GM19240 (cell line): ENCODE data around the gene ABCB4.
A peak's percentile ranks its signal among the peaks of the same experiment; 100 is the strongest.
"Not testable (repeated sequence)": the region's sequence is repeated elsewhere in the genome, so short reads cannot be mapped to it uniquely, and the experiment has no call there.

Experiments
- DNase-seq: peaks from one replicate; pipeline ENCODE4 v3.0.0; 2011; ENCODE audit warnings: low spot score; ENCODE audit not compliant: insufficient read length

ABCB4 gene

DNA sequence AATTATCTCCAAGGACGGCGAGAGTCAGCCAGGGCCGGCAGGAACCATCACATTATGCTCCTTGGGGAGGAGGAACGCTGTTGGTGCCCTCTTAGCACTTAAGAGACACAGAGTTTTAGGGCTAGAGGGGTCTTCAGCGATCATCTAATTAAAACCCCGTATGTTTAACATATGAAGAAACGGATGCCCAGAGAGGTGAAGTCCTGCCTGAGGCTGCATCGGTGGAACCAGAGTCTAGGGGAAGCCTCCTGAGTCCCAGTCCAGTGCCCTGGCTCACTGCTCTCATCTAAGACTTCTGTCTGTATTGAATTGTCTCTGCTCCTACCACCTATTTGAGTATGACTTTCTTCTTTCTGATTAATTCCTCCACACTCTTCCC lies 688 bp upstream of the ABCB4 start:
- DNase-seq, result no peak

DNA sequence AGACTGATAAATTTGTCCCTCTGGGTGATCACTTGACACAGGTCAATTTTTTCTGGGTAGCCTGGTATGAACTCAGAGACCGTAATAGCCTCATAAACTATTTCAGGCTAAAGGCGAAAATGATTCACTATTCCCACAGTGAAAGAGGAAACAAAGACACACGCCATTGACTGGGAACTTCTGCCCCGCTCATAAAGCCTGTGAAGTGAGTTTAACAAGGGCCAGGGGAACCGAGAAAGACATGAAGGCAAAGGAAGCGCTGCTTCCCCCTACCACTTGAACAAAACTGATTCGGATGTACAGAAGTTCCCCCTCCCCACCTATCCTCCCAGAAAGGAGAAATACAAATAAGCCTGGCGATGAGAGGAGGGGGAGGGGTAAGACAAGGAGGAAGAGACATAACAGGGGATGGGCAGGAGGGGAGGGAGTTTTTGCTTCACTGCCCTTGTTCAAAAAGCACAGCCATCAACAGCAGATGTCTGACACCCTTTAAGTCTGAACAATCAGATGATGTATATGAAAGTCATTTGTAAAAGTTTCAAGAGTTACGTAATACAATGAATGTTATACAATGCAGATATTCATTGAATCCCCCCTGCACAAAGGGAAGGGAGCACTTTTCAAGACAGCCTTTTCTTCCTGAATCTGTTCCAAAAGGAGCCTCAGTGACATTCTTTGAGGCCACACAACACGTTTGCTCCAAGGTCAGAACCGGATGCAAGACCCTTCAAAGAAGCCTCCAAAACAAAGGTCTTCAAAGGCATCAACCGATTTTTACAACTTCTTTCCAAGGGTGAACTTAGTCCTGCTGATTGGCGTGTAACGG lies 734 bp downstream of the ABCB4 start:
- peak; percentile 22 for DNase-seq

DNA sequence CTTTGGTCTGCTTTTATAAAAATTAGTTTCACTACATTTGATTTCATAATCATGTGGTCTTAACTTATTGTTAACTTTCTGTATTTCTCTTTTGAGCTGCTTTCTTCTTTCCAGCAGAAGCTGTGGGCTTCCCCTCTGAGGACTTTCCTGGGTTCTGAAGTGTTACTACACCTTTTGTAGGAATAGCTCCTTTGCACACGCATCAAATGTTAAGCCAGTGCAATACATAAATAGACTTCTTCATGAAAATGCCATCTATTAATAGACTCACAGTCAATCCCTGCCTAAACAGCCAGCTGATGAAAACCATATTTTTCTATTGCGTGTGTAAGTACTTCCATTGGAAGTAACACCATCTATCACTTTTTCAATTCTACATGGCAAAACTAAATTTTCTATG lies 1.5 kb downstream of the ABCB4 start:
- DNase-seq, result no peak

DNA sequence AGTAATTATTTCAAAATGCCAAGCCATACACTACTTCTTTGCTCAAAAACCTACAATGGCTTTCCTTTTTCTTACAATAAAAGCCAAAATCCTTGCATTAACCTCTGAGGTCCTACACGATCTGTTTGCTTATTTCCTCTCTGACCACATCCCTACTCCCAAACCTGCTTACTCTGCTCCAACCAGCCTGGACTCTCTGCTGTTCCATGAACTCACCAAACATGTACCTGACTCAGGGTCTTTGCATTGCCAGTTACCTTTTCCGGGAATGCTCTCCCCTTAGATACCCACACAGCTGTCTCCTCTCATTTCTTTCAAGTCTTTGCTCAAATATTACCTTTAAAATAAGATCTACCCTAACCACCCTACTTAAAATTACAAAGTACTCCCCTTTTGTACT lies 2.3 kb downstream of the ABCB4 start:
- DNase-seq, result no peak

DNA sequence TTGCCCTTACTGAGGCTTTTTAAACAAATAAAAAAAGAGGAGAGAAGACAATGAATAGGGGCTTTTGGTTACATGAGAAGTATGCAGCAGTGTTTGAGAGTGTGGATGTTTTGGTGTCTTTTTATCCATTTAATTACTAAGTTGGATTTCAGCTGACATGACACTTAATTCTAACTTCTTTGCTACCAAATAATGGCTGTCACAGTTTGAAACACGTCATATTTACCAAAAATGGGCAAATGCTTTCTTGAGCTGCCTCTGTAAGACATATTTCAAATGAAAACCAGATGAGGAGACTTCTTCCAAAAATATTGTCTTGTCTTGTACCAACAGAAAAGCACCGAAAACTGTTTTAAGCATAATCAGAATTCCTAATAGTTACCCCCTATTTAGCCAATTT lies 4.0 kb downstream of the ABCB4 start:
- DNase-seq, result no peak

DNA sequence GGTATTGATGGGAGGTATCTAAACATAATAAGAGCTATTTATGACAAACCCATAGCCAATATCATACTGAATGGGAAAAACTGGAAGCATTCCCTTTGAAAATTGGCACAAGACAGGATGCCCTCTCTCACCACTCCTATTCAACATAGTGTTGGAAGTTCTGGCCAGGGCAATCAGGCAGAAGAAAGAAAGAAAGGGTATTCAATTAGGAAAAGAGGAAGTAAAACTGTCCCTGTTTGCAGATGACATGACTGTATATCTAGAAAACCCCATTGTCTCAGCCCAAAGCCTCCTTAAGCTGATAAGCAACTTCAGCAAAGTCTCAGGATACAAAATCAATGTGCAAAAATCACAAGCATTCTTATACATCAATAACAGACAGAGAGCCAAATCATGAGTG lies 6.3 kb downstream of the ABCB4 start:
- not testable (repeated sequence) for DNase-seq

DNA sequence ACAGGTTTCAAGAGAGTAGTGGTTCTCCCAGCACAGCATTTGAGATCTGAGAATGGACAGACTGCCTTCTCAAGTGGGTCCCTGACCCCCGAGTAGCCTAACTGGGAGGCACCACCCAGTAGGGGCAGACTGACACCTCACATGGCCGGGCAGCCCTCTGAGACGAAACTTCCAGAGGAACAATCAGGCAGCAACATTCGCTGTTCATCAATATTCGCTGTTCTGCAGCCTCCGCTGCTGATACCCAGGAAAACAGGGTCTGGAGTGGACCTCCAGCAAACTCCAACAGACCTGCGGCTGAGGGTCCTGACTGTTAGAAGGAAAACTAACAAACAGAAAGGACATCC lies 10.0 kb downstream of the ABCB4 start:
- not testable (repeated sequence) for DNase-seq

DNA sequence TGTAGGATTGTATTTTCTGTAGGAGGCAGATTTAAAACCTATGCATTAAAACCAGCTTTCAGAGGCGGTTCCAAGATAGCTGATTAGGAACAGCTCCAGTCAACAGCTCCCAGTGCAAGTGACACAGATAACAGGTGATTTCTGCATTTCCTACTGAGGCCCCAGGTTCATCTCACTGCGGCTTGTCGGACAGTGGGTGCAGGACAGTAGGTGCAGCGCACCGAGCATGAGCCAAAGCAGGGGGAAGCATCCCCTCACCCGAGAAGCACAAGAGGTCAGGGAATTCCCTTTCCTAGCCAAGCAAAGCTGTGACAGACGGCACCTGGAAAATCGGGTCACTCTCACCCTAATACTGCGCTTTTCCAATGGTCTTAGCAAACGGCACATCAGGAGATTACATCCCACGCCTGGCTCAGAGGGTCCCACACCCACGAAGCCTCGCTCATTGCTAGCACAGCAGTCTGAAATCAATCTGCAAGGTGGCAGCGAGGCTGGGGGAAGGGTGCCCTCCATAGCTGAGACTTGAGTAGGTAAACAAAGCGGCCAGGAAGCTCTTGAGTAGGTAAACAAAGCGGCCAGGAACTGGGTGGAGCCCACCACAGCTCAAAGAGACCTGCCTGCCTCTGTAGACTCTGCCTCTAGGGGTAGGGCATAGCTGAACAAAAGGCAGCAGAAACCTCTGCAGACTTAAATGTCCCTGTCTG lies 10.5 kb downstream of the ABCB4 start:
- not testable (repeated sequence) for DNase-seq

DNA sequence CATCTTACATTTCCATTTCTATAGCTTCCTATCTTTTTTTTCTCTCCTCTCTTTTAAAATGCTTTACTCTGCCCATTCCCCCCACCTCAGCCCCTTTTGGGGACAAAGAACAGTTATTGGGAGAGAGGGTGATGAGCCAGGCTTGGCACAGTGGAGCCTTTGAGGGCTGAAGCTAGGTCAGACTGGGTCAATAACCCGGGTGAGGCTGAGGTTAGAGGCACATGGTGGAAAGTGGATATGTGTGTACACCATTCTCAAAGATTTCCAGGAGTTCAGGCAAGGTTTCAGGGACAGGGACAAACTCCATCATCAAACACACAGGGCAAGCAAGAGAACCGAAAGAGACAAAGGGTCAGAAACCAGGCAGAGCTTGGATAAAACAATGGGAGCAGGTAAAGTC lies 11.5 kb downstream of the ABCB4 start:
- no peak for DNase-seq

DNA sequence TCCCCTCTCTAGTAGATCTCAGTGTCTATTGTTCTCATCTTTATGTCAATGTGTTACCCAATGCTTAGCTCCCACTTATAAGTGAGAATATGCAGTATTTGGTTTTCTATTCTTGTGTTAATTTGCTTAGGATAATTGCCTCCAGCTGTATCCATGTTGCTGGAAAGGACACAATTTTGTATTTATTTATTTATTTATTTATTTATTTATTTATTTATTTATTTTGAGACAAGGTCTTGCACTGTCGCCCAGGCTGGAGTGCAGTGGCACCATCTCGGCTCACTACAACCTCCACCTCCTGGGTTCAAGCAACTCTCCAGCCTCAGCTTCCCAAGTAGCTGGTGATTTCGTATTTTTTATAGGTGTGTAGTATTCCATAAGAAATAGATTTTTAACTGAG lies 15.0 kb downstream of the ABCB4 start:
- not testable (repeated sequence) for DNase-seq

DNA sequence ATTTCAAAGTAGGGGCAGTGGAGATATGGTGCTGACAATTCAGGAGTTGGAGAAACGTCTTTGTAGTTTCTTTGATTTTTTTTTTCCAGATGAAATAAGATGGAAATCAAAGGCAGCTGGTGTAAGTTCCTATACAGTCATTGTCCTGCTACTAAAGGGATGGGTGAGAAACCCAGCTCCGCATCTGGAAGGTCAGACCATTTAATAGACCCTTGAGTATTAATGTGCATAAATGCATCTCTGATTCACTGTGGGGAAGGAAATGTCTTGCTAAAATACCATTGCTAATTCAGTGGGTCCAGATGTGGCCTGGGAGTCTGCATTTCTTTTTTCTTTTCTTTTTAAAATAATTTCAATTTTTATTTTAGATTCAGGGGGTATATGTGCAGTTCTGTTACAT lies 15.5 kb downstream of the ABCB4 start:
- no peak for DNase-seq

DNA sequence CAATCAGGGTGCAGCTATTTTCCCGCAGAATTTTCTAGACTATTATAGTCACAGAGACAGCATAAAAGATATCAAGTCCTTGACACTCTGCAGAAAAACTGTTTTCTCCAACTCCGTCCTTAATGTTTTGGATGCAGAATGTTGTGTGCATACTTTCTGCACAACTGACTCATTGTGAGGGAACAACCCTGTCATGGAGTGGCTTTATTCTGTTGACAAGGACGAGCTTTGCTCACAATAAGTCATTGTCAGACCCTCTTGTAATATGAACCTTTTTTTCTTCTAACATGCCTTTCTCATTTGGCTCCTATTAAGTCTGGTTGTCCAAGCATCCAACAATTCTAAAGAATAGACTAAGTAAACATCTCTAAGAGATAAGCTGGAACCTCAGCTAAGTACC lies 17.3 kb downstream of the ABCB4 start:
- no peak for DNase-seq

DNA sequence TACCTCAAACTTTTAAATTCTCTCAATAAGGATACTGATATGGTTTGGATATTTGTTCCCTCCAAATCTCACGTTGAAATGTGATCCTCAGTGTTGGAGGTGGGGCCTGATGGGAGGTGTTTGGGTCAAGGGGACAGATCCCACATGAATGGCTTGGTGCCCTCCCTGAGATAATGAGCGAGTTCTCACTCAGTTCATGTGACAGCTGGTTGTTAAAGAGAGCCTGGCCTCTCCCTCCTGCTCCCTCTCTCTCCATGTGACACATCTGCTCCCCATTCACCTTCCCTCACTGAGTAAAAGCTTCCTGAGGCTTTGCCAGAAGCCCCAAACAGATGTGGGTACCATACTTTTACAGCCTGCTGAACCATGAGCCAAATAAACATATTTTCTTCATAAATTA lies 19.2 kb downstream of the ABCB4 start:
- DNase-seq, result no peak

DNA sequence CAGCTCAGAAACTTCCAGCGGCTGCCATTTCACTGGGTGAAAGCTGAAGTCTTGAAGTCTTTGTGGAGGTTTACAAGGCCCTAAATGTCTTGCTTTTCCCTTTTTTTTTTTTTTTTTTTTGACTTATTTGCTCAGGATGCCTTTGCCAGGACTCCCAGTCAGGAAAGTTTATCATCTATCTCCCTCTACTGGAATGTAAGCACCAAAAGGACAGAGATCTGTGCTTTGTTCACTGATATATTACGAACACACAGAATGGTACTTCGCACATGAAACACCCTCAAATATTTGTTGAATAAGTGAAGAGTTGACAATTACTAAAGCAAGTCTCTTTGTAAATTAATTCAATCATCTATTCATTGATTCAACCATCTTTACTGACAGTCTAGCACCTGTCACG lies 23.2 kb downstream of the ABCB4 start:
- no peak for DNase-seq

DNA sequence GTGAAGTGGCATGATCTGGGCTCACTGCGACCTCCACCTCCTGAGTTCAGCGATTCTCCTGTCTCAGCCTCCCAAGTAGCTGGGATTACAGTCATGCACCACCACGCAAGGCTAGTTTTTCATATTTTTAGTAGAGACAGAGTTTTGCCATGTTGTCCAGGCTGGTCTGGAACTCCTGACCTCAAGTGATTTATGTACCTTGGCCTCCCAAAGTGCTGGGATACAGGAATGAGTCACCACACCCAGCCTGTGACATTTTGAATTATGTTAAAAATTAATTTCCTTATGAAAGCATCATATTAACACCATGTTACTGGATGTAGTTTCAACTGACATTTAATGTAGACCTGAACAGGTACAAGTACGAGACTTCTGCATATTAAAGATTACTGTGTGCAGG lies 24.3 kb downstream of the ABCB4 start:
- no peak for DNase-seq

DNA sequence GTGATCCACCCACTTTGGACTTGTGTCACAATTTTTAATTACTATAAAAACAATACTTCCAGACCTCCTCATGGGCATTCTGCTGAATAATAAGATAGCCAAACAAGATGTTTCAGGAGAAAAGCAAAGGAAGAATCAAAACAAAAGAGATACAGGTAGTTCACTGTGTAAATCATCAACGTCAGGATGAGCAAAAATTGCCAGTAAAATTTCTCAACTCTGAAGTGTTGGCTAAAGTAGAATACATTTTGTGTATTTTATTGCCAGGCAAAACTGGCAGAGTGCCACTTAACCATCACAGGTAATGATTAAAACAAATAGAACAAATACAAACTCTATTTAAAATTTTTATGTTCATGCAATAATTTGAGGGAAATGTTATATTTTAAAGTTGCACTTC lies 24.8 kb downstream of the ABCB4 start:
- no peak for DNase-seq

DNA sequence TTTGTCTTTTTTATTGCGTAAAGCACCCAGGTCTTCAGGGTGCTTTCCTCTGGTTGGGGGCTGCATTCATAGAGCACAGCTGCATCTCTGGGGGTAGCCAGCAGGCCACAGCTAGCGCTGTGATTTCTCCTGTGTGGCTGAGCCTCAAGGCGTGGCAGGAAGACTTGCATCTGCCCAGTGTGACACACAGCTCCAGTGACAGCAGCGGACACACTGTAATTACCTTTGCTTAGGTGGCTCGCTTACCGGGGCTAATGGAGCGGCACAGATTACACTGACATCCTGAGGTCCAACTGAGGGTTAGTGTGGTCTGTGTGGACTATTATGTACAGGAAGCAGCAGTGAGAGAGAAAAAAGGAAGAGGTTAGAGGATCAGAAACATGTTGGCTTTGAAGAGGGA lies 27.1 kb downstream of the ABCB4 start:
- DNase-seq, result no peak

DNA sequence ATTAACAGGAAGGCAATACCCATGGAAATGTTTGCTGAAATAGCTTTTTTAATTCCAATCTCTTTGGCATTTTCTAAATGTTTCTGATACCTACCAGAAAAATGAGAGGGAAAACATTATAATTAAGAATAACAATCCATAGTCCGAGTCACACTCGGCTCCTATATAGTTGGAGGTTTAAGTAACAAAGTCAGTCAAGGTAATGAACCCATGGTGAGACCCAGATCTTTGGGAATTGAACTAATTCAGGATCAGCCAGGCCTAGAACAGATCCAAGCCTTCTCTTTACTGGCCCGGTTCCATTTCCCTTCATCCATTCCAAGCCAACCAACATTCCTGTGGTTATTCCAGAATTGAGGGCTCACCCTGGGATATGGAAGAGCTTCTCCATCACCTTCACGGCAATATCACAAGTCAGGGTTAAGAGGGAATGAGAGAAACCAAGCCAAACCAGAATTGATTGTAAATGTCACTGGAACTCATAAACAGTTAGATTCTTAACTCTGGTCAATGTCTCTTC lies 28.3 kb downstream of the ABCB4 start:
- DNase-seq, result no peak

DNA sequence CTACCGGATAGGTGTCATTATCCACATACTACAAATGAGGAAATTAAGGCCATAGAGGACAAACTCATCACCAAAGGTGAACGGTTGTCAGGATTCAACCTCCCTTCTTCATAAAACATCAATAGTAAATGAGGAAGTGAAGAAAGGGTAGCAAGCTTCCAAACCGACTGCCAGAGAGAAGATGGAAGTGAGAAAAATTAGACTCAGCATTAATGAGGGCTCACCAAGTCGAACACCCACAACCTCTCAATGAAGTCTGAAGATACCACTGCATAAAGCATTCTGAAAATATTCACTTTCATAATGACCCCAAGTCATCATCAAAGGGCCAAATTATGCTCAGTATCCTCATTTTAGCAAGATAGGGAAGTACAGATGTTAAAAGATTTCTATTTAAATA lies 29.6 kb downstream of the ABCB4 start:
- DNase-seq, result no peak

DNA sequence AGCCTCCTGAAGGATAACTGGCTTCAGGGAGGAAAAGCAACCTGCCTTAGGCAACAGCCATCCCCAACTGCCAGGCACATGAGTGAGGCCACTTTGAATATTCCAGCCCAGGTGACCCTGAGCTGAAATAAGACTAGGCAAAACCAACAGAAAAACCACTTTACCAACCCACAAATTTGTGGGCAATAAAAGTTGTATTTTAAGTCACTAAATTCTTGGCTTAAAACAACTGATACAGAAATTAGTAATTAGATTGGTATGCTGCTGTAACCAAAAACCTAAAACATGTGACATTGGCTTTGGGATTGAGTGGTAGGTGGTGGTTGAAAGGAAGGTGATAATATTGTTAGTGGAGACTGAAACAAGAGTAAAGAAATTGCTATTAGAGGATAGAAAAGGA lies 39.9 kb downstream of the ABCB4 start:
- no peak for DNase-seq

DNA sequence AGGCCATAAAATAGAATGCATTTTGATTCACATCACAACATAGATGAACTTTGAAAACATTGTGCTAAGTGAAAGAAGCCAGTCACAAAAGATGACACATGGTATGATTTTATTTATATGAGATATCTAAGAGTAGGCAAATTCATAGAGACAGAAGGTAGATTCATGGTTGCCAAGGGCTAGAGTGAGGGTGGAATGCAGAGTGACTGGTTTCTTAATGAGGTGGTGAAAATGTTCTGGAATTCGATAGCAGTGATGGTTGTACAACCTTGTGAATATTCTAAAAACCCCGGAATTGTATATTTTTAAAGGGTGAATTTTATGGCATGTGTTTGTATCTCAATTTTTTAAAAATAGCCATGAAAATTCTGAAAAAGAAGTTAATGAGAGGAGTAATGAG lies 42.9 kb downstream of the ABCB4 start:
- DNase-seq, result no peak

DNA sequence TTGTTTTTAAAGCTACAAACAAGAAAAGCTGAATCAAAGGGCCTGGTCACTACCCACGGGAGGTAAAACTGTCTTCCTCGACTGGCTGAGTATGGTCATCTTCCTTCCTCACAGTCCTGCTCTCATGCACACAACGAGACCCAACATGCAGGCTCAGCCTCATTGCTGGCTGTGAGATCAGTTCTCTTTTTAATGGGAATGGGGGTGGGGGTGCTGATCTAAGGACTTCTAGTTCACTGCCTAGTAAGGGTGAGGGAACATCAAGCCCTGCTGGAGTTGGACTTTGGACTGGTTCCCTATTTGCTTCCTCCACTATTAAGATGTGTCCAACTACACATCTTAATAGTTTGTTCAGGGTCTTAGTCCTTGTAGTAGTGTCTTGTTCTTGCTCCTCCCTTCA lies 48.2 kb downstream of the ABCB4 start:
- no peak for DNase-seq

DNA sequence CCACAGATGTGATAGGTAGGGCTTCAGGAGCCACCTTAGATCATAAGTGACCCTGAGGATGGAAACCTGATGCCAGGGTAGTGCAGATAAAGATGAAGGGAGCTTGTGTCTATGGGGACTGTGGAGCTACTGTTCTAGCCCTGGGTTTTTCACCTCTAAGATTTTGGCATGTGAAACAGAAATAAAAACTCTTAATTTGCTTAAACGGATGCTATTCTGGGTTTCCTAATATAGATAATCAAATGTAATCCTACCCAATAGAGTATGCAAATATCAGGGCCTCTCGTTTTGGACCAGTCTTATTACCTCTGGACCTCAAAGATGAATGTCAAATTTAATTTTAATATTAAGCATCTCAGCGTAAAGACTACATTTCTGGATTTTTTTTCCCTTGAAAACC lies 49.3 kb downstream of the ABCB4 start:
- DNase-seq, result no peak
